ENCODE measurements around the gene TSPAN14.
"Not testable (repeated sequence)": the region's sequence is repeated elsewhere in the genome, so short reads cannot be mapped to it uniquely, and the experiment has no call there.

Gene TSPAN14

DNA sequence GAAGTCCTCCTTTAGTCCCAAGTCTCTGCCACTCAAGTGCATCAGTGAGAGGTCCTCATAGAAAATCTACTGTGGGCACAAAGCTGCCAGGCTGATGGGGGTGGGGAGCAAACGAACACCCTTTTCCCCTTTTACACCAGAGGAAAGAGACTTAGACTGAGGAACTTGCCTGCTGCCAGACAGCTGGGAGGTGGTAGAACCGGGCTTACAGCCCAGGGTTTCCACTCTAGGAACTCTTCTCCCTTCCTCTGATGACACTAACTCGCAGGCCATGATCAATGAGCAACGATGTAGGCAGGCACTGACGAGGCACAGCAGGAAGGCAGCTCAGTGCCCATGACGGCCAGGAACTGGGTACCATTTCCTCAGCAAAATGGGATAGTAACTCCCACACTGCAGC lies 72.6 kb downstream of the TSPAN14 start:
- no peak for DNase-seq (ENCODE audit: low read depth)

DNA sequence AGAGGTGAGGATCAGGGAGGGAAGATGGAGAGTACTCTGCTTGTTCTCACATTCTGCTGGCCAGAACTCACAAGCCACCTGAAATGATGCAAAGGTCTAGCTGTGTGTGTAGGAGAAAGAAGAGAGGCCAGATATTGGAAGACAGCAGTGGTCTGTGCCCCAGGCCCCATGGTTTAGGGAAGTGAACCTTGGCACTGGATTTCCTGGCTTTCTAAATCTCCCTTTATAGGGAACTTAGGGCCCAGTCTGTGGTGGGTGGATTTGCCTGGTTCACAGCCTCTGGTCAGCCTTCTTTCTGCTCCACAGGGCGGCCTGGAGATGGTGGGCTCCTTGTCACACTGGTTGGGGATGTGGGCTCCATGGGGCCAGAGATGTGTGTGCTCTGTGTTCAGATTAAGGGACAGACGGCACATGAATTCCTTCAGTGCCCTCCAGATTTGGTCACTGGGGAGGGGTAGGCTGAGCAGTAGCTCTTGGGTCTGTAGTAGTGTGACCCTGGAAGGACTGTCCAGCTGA lies 74.1 kb downstream of the TSPAN14 start:
- DNase-seq (ENCODE audit: low read depth) = no peak

- DNase-seq (ENCODE audit: low read depth) = no peak
Measured at GRCh38 chr10:80528901-80529300, 74.8 kb downstream of the TSPAN14 start.

GRCh38 chr10:80529604-80530003 lies 75.5 kb downstream of the TSPAN14 start:
- no peak for DNase-seq (ENCODE audit: low read depth)

DNA sequence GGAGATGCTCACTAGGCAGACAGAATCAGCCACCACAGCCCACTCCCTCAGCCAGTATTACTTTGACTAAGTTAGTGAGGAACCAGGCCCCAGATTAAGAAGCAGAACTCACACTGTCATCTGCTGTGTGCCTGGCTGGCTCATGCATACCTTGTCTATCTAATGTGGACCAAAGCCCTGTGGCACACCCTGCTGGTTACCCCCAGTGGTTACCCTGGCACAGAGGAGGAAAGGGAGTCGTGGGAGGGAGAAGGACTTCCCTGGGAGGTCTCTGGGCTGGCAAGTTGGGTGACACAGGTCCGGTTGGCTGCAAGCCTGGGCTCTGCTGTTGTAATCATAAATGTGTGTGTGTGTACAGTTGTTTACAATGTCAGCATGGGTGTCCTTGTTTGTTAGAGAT lies 76.1 kb downstream of the TSPAN14 start:
- peak; percentile 24 for DNase-seq (ENCODE audit: low read depth)

DNA sequence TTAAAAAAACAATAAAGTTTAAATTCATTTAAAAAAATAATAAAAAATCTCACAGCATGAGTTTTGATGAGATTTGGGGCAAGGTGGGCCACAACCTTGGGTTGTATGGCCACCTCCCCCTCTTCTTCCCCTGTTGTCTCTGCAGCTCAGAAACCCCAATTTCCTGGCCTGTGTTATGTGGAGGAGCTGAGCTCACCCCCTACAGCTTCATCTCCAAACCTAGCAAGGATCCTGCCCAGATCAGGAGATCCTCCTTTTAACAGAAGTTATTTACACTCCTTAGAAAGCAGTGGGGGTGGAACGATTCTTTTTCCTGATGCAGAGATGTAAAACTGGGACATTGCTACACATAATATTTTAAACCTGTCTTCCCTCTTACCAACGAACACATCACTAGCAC lies 76.7 kb downstream of the TSPAN14 start:
- DNase-seq (ENCODE audit: low read depth) = no peak

GRCh38 chr10:80532571-80532970 lies 78.5 kb downstream of the TSPAN14 start:
- no peak for DNase-seq (ENCODE audit: low read depth)

DNA sequence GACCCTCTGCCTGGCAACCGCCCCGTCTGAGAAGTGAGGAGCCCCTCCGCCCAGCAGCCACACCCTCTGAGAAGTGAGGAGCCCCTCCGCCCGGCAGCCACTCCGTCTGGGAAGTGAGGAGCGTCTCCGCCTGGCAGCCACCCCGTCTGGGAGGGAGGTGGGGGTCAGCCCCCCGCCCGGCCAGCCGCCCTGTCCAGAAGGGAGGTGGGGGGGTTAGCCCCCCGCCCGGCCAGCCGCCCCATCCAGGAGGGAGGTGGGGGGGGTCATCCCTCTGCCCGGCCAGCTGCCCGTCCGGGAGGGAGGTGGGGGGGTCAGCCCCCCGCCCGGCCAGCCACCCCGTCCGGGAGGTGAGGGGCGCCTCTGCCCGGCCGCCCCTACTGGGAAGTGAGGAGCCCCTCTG lies 79.9 kb downstream of the TSPAN14 start:
- DNase-seq (ENCODE audit: low read depth) = not testable (repeated sequence)

- not testable (repeated sequence) for DNase-seq (ENCODE audit: low read depth)
Measured at GRCh38 chr10:80534646-80535045, 80.5 kb downstream of the TSPAN14 start.

GRCh38 chr10:80535671-80536360 lies 81.7 kb downstream of the TSPAN14 start:
- DNase-seq (ENCODE audit: low read depth) = no peak

GRCh38 chr10:80536361-80536835 lies 82.3 kb downstream of the TSPAN14 start:
- no peak for DNase-seq (ENCODE audit: low read depth)

DNA sequence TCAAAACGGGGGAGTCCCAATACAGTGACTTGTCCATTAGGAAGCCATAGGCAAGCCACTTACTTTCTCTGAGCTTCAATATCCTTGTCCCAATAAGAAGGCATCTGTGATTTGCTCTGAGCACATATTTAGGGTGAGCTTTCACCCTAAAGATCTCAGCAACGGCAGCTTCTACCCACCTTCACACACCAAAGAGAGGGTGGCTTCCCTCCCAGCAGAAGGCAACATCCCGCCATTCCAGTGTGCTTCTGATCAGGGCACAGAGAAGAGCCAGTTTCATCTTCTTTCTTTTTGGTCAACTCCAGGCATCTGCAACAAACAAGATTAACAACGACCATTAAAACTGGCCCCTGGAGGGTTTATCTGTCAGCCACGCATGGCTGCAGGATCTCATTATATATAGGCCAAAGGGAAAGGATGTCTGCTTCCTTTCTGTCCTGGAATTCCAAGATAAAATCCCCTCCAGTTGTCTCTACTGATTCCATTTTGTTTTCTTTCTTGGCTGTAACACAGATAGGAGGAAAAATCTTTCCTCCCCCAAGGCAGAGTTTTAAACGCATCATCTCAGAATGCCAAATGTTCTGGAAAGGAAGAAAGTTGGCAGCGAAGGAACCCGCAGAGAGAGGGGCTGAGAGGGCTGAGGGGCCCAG lies 83.1 kb downstream of the TSPAN14 start:
- DNase-seq (ENCODE audit: low read depth) = no peak

DNA sequence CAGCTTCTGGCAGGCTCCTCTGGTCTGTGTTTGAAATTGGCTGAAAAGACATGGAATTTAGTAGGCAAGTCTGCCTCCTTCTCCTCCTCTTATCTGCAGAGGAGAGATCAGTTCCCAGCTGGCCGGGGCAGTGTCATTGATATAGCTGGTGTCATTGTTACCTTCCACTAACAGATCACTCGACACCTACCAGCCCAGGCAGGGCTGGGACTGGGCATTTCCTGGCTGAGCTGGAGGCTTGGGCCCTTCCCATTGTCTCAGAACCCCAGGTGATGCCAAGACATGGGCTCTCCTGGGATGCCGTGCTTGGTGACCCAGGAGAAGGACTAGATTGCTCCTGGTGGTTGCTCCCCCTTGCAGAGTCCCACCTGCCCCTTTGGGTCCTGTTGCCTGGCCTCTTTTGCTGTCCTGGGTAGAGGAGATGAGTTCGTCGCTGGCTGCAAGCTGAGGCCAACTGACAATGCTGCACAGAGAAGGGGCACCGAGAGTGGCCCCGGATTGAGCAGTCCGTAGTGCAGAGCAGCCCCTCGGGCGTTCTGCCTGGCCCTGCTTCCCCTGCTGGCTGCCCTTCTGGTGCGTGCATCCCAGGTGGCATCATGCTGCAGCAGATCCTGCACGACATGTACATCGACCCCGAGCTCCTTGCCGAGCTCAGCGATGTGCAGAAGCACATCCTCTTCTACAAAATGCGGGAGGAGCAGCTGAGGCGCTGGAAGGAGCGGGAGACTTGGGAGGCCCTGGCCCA lies 83.8 kb downstream of the TSPAN14 start, which contains the start of gene SH2D4B:
TSS of gene SH2D4B (plus strand) at position 167 of the 745 bp plus-strand sequence. CDS start at position 597, 430 bp downstream.
- no peak for DNase-seq (ENCODE audit: low read depth)

DNA sequence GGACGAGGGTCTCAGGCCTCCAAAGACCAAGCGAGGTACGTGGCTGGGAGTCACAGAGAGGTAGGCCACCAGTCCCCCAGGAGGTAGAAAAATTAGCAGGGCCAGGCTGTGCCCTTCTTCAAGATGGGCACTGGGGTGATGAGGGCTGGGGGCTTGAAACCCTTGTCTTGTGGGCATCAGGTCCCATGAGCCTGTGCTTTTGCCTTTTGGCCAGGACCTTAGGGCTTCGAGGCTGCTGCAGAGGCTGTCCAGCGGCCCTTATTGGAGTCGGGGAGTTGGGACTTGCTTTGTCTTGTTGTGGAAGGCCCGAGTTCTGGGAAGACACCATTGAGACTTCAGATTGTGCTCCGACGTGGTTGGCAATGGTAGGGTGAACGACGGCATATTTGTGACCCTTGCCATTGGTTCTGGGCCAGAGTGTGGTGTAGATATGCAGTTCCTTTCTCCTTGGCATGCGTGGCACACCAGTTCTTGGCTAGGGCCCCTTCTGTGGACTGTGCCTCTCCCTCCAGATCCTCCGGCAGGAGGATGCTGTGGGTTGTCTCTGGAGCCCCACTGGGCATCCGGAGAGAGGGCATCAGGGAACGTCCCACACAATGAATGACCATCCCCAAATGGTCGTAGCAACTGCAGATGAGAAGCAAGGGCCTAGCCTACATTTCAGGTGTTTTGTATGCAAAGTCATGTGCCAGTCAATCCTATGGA lies 84.5 kb downstream of the TSPAN14 start:
- DNase-seq (ENCODE audit: low read depth) = no peak

DNA sequence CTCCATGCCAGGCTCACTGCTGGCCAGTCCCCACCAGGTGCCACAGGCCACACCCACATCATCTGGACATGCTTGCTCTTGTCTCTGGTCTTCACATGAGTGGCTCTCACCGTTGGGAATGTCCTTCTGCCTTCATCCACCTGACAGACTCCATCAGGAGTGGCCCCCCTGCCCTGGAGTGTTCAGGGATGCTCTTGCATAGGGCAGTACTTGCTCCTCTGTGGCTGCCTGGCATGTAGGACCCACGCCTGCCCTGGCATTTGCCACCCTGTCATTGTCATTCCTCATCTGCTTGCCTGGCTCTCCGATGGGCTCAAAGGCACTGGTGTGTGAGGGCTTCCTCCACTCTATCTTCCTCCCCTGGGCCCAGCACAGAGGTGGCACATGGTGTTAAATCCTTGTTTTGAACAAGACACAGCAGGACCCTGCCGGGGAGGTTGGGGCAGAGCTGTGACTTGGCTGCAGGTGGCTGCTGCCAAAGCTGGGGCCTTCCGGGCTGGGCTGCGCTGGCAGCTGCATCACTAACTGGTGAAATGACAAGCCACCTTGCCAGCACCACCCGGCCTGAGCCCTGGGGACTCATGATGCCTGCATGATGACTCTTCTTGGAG lies 85.4 kb downstream of the TSPAN14 start:
- no peak for DNase-seq (ENCODE audit: low read depth)

- no peak for DNase-seq (ENCODE audit: low read depth)
Measured at GRCh38 chr10:80540136-80540535, 86.0 kb downstream of the TSPAN14 start.

DNA sequence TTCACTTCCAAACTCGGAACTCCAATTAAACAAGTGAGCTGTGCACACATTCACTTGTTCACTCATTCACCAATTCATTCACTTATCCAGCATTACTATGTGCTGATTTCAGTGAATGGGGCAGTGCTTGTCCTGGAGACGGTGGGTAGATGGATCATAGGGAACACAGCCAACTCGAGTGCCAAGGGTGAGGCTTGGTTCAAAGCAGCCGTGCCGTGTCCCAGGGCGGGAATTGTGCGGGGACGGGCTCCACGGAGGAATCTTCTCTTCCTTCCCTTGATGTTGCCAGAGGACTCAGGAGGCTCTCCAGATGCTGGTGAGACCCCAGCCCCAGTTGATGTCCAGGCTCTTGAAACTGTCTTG lies 86.5 kb downstream of the TSPAN14 start:
- DNase-seq (ENCODE audit: low read depth) = no peak

DNA sequence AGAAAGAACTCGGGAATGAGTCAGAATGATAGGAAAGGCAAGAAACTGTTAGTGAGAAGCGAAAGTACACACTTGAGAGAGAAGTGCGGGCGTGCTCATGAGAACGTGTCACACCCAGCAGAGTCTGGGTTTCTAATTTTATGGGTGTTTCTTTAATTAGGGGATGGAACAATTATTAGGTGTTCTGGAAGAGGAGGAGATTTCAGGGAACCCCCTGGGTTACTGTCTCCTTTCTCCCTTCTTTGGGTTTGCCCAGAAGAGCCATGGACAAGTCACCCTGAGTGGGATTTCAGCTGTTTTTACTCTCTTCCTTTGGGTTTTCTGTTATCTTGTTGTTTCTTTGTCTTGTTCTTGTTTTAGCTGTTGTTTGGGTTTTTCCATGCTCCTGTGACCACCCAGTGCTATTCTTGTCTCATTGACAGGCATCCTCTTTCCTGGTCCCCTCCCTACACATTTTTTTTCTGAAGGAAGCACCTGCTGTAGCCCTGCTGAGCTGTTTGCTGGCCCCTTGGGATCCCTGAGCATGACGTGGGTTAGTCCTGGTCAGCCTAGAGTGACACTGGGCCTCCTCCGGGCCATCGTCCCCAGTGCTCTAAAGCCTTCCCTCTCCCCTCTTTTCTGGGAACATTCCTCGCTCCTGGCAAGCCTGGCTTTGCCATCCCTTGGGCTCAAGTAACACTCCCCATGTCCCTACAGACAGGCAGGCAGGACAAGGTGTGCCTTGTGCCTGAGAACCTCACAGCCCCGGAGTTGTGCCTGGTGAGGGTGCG lies 87.1 kb downstream of the TSPAN14 start:
- no peak for DNase-seq (ENCODE audit: low read depth)

- DNase-seq (ENCODE audit: low read depth) = peak; percentile 45
Measured at GRCh38 chr10:80542053-80542452, 87.9 kb downstream of the TSPAN14 start.

- no peak for DNase-seq (ENCODE audit: low read depth)
Measured at GRCh38 chr10:80542652-80543318, 88.7 kb downstream of the TSPAN14 start.
